ENCODE results near the gene CACNA2D1.

CACNA2D1 gene

GRCh38 chr7:82396343-82396742 lies 47.2 kb downstream of the CACNA2D1 start:
- TF ChIP-seq TAF1 (IDR thresholded peaks at IDR 0.05; ENCODE audit: borderline replicate concordance, insufficient read depth, low read length) (no peak), SIN3A (IDR thresholded peaks at IDR 0.05; ENCODE audit: borderline replicate concordance, insufficient read depth, low read length) (no peak), POLR2AphosphoS5 (IDR thresholded peaks at IDR 0.05; ENCODE audit: low read depth, low read length) (no peak), FOXP2 (optimal IDR thresholded peaks at IDR 0.05; ENCODE audit: borderline replicate concordance, extremely low read depth, extremely low read length, insufficient read depth) (no peak)
- TF ChIP-seq, protein P1, sequence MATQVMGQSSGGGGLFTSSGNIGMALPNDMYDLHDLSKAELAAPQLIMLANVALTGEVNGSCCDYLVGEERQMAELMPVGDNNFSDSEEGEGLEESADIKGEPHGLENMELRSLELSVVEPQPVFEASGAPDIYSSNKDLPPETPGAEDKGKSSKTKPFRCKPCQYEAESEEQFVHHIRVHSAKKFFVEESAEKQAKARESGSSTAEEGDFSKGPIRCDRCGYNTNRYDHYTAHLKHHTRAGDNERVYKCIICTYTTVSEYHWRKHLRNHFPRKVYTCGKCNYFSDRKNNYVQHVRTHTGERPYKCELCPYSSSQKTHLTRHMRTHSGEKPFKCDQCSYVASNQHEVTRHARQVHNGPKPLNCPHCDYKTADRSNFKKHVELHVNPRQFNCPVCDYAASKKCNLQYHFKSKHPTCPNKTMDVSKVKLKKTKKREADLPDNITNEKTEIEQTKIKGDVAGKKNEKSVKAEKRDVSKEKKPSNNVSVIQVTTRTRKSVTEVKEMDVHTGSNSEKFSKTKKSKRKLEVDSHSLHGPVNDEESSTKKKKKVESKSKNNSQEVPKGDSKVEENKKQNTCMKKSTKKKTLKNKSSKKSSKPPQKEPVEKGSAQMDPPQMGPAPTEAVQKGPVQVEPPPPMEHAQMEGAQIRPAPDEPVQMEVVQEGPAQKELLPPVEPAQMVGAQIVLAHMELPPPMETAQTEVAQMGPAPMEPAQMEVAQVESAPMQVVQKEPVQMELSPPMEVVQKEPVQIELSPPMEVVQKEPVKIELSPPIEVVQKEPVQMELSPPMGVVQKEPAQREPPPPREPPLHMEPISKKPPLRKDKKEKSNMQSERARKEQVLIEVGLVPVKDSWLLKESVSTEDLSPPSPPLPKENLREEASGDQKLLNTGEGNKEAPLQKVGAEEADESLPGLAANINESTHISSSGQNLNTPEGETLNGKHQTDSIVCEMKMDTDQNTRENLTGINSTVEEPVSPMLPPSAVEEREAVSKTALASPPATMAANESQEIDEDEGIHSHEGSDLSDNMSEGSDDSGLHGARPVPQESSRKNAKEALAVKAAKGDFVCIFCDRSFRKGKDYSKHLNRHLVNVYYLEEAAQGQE (IDR thresholded peaks at IDR 0.05; ENCODE audit: insufficient read depth in 1 of 2, low read depth in 2 of 2, low read length in 2 of 2) = no peak

DNA sequence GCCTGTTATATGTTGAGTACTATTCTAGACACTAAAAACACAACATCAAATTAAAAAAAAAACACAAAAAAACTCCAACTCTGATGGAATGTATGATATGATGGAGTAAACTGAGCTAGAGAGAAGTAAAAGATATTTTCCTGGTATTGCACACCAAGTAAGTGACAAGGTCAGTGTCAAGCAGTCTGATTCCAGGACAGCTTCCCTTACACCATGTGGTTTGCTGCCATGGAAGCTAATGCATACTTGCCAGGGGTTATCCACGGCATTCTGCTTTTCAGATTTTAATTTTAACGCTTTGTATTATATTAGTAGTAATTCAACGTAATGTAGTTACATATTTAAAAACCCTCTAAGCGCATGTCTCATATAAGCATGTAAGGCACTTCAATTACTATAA lies 48.4 kb downstream of the CACNA2D1 start:
- TF ChIP-seq SIN3A (IDR thresholded peaks at IDR 0.05; ENCODE audit: borderline replicate concordance, insufficient read depth, low read length) (no peak), FOXP2 (optimal IDR thresholded peaks at IDR 0.05; ENCODE audit: borderline replicate concordance, extremely low read depth, extremely low read length, insufficient read depth) (no peak), POLR2AphosphoS5 (IDR thresholded peaks at IDR 0.05; ENCODE audit: low read depth, low read length) (no peak), TAF1 (IDR thresholded peaks at IDR 0.05; ENCODE audit: borderline replicate concordance, insufficient read depth, low read length) (no peak)
- TF ChIP-seq, protein P1 (IDR thresholded peaks at IDR 0.05; ENCODE audit: insufficient read depth in 1 of 2, low read depth in 2 of 2, low read length in 2 of 2) = no peak

DNA sequence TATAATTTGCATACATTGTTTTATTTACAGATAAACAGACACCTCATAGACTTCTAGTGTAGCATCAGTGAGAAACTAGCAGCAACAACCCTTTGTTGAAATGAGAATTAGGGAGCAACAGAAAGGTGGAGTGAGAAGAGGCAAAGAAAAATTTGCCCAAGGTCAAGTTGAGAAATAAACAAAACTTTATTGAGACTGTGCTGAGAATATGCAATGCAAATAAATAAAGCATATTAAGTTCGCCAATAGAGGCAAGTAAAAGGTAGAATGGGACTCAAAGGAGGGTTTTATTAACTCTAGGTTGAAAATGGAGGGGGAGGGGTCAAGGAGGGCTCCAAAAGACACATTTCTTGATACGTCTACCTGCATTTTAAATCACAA lies 49.7 kb downstream of the CACNA2D1 start:
- TF ChIP-seq SIN3A (IDR thresholded peaks at IDR 0.05; ENCODE audit: borderline replicate concordance, insufficient read depth, low read length) (no peak), FOXP2 (optimal IDR thresholded peaks at IDR 0.05; ENCODE audit: borderline replicate concordance, extremely low read depth, extremely low read length, insufficient read depth) (no peak), POLR2AphosphoS5 (IDR thresholded peaks at IDR 0.05; ENCODE audit: low read depth, low read length) (no peak), TAF1 (IDR thresholded peaks at IDR 0.05; ENCODE audit: borderline replicate concordance, insufficient read depth, low read length) (no peak)
- TF ChIP-seq, protein P1 (IDR thresholded peaks at IDR 0.05; ENCODE audit: insufficient read depth in 1 of 2, low read depth in 2 of 2, low read length in 2 of 2) = no peak

DNA sequence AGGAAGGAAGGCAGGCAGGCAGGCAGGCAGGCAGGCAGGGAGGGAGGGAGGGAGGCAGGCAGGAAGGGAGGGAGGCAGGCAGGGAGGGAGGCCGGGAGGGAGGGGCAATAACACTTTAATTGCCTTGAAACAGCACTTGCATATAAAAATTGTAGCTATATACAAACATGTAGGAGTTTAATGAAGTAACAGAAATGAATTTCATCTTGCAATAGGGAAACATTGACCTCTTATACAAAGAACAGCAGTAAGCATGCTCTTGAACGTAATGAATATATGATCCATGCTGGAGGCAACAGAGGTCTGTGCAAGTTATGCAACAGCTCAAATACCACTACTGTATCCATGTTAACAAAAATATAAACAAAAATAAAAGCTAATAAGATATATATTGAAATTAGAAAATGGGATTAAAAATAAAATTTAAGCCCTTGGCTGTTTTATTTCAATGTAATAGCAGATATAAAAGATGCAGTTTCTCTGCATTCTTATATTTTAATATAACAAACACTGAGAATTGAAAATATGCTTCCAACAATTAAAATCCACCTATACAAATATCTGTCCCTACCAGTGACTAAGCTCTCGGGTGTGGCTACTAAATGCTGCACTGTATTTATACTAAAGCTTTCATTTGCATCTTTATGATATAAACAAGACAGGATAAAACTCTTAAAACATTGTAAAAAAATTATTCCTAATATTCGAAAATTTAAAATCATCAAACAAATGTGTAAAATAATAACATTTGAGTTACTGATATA lies 50.3 kb downstream of the CACNA2D1 start:
- TF ChIP-seq SIN3A (IDR thresholded peaks at IDR 0.05; ENCODE audit: borderline replicate concordance, insufficient read depth, low read length) (no peak), FOXP2 (optimal IDR thresholded peaks at IDR 0.05; ENCODE audit: borderline replicate concordance, extremely low read depth, extremely low read length, insufficient read depth) (no peak), POLR2AphosphoS5 (IDR thresholded peaks at IDR 0.05; ENCODE audit: low read depth, low read length) (no peak), TAF1 (IDR thresholded peaks at IDR 0.05; ENCODE audit: borderline replicate concordance, insufficient read depth, low read length) (no peak)
- TF ChIP-seq, protein P1 (IDR thresholded peaks at IDR 0.05; ENCODE audit: insufficient read depth in 1 of 2, low read depth in 2 of 2, low read length in 2 of 2) = no peak
